Keratinocyte (primary cell): ENCODE results near the gene GOPC. TPM values are rescaled to one million over a fixed set of nuclear protein-coding genes. Genes with fewer than 3 reads are reported as not detected.
A peak's percentile ranks its signal among the peaks of the same experiment; 100 is the strongest.

ENCODE experiments used
- DNase-seq: peaks from one replicate; pipeline ENCODE4 v3.0.0-alpha.2; 2011; ENCODE audit warnings: low read depth, missing footprints, low spot score
- FAIRE-seq: peaks from 2 replicates; lab custom pipeline; 2011; peaks lifted over from hg19 to GRCh38; lab: Jason Lieb, UNC
- H2AFZ ChIP-seq: 2 replicates; pipeline ENCODE4 v1.6.0; 2012; ENCODE audit warnings: low read length, control low read depth, inconsistent platforms; ENCODE audit not compliant: control insufficient read depth
- H3K27ac ChIP-seq: 2 replicates; pipeline ENCODE4 v1.5.1; 2011; ENCODE audit warnings: low read length; ENCODE audit not compliant: control insufficient read depth, insufficient read depth
- H3K27me3 ChIP-seq: 3 replicates; pipeline ENCODE4 v1.6.0; 2011; ENCODE audit warnings: low read length; ENCODE audit not compliant: control insufficient read depth, insufficient read depth; ENCODE audit errors: extremely low read depth
- H3K36me3 ChIP-seq, 2 experiments: 2 replicates in 1 of 2; 3 replicates in 1 of 2; pipeline ENCODE4 v1.5.1; 2011; ENCODE audit warnings: low read length in 2 of 2, mild to moderate bottlenecking in 1 of 2; ENCODE audit not compliant: control insufficient read depth in 2 of 2, insufficient read depth in 2 of 2; ENCODE audit errors: extremely low read depth in 1 of 2
- H3K4me1 ChIP-seq: 3 replicates; pipeline ENCODE4 v1.5.1; 2011; ENCODE audit warnings: low read length; ENCODE audit not compliant: control insufficient read depth, insufficient read depth; ENCODE audit errors: extremely low read depth
- H3K4me2 ChIP-seq: 3 replicates; pipeline ENCODE4 v1.6.0; 2011; ENCODE audit warnings: low read depth, low read length; ENCODE audit not compliant: control insufficient read depth, insufficient read depth; ENCODE audit errors: extremely low read depth
- H3K4me3 ChIP-seq, 3 experiments: fragments of 200-600 bp in 1 of 3; sonication (generic) in 1 of 3; 2 replicates in 2 of 3; 3 replicates in 1 of 3; pipeline ENCODE4 v1.5.1; 2011 to 2016; ENCODE audit warnings: low read length in 3 of 3, mild to moderate bottlenecking in 3 of 3, control low read depth in 2 of 3, inconsistent platforms in 1 of 3, low read depth in 1 of 3, mixed read lengths in 1 of 3, mixed run types in 1 of 3, moderate library complexity in 1 of 3; ENCODE audit not compliant: control insufficient read depth in 2 of 3, insufficient read depth in 2 of 3; ENCODE audit errors: extremely low read depth in 1 of 3
- H3K79me2 ChIP-seq: 2 replicates; pipeline ENCODE4 v1.6.0; 2012; ENCODE audit warnings: low read length; ENCODE audit not compliant: control insufficient read depth, insufficient read depth
- H3K9ac ChIP-seq: 3 replicates; pipeline ENCODE4 v1.6.0; 2011; ENCODE audit warnings: low read length; ENCODE audit not compliant: control insufficient read depth, insufficient read depth; ENCODE audit errors: extremely low read depth
- H3K9me1 ChIP-seq: 3 replicates; pipeline ENCODE4 v1.6.0; 2011; ENCODE audit warnings: low read length; ENCODE audit not compliant: control insufficient read depth, insufficient read depth; ENCODE audit errors: extremely low read depth
- H3K9me3 ChIP-seq: 2 replicates; pipeline ENCODE4 v1.5.1; 2012; ENCODE audit warnings: low read depth, low read length; ENCODE audit not compliant: control insufficient read depth
- H4K20me1 ChIP-seq: 3 replicates; pipeline ENCODE4 v1.6.0; 2011; ENCODE audit warnings: low read length; ENCODE audit not compliant: control insufficient read depth, insufficient read depth; ENCODE audit errors: extremely low read depth
- CTCF ChIP-seq, 3 experiments: IDR thresholded peaks in 1 of 3; conservative IDR thresholded peaks in 1 of 3; optimal IDR thresholded peaks in 1 of 3; 2 replicates in 2 of 3; 3 replicates in 1 of 3; pipeline versions ENCODE3 to v1.5.1; 2011; ENCODE audit warnings: low read length in 3 of 3, mild to moderate bottlenecking in 3 of 3, moderate library complexity in 2 of 3, control low read depth in 1 of 3, inconsistent platforms in 1 of 3; ENCODE audit not compliant: insufficient read depth in 2 of 3; ENCODE audit errors: extremely low read depth in 1 of 3
- EZH2 ChIP-seq: IDR thresholded peaks from one replicate; pipeline ENCODE4 v1.6.1; 2012; ENCODE audit warnings: inconsistent platforms, mild to moderate bottlenecking, low read length, moderate library complexity
- dilution Hi-C: fragments of 300-500 bp; cut with MboI; formaldehyde crosslinking; loops from one replicate; pipeline ENCODE4 v1.7.0; 2020; ENCODE audit warnings: low sequenced_read_pairs; ENCODE audit not compliant: extremely low pct_ligation_motif_present
- polyA plus RNA-seq, 5 experiments: library from polyadenylated mRNA; depleted of rRNA in 3 of 5; stranded (reverse) in 3 of 5; stranded (forward) in 1 of 5; unstranded in 1 of 5; fragments of >200 nt; gene quantifications; 1 replicate in 1 of 5; 2 replicates in 3 of 5; 3 replicates in 1 of 5; pipeline versions ENCODE4 v1.2.1 to v1.2.3, GENCODE V29; 2011 to 2012; ENCODE audit warnings: missing spikeins in 2 of 5, low read depth in 1 of 5, low replicate concordance in 1 of 5

GOPC gene
- polyA plus RNA-seq, 1 donor (not counting 4 experiments of a cell fraction or from before 2014, with no cell fraction given): 33.9 TPM

- TF ChIP-seq CTCF (optimal IDR thresholded peaks at IDR 0.05 in 1 of 3, IDR thresholded peaks at IDR 0.05 in 1 of 3, conservative IDR thresholded peaks at IDR 0.05 in 1 of 3; ENCODE audit: extremely low read depth in 1 of 3, insufficient read depth in 2 of 3, low read length in 3 of 3) (no peak), EZH2 (no peak)
- peak overlapping the region; percentile 9 for H3K4me2 ChIP-seq
- no peak for DNase-seq
- H3K27ac ChIP-seq: peak overlapping the region; percentile 27
- peak; percentile 56 for FAIRE-seq
- H3K9me3 ChIP-seq: no peaks in the 10 kb centered on the region
- no peaks in the 10 kb centered on the region for H3K27me3 ChIP-seq
- H3K9me1 ChIP-seq: peaks cover 3% of the 10 kb centered on the region
- H4K20me1 ChIP-seq: no peaks in the 10 kb centered on the region
- dilution Hi-C loops: no loop called here
- no peaks in the 10 kb centered on the region for H3K79me2 ChIP-seq
- peaks cover 10 to 20% of the 10 kb centered on the region in 2 experiments for H3K36me3 ChIP-seq
- H3K9ac ChIP-seq: no peak overlapping the region
- H2AFZ ChIP-seq: no peak overlapping the region
- peaks cover 41% of the 10 kb centered on the region for H3K4me1 ChIP-seq
- peak overlapping the region in 1 of 3 experiments; percentile 8 for H3K4me3 ChIP-seq
These were observed 53.5 kb downstream of the GOPC start for GRCh38 chr6:117548797-117549301.

- Histone ChIP-seq H3K36me3 (peaks cover 10 to 20% of the 10 kb centered on the region in 2 experiments), H4K20me1 (no peaks in the 10 kb centered on the region), H2AFZ (peak overlapping the region; percentile 2), H3K4me2 (peak overlapping the region; percentile 9), H3K9ac (no peak overlapping the region), H3K9me3 (no peaks in the 10 kb centered on the region), H3K4me3 (no peak overlapping the region), H3K27ac (peak overlapping the region; percentile 5), H3K79me2 (no peaks in the 10 kb centered on the region), H3K9me1 (peaks cover 3% of the 10 kb centered on the region), H3K4me1 (peaks cover 41% of the 10 kb centered on the region), H3K27me3 (no peaks in the 10 kb centered on the region)
- peak in 1 of 3 experiments; percentile 20 for TF ChIP-seq CTCF (optimal IDR thresholded peaks at IDR 0.05 in 1 of 3, IDR thresholded peaks at IDR 0.05 in 1 of 3, conservative IDR thresholded peaks at IDR 0.05 in 1 of 3; ENCODE audit: extremely low read depth in 1 of 3, insufficient read depth in 2 of 3, low read length in 3 of 3)
- no peak for TF ChIP-seq EZH2
- FAIRE-seq (no peak), DNase-seq (no peak)
- dilution Hi-C loops: no loop called here
These were observed 54.4 kb downstream of the GOPC start for GRCh38 chr6:117547688-117548621.
